Kasumi-1 (cell line): Measurements from ENCODE around the gene RIMBP2.

Experiments
- DNase-seq, 2 experiments: peaks; one replicate each; lab custom pipeline; 2025; lab: John Stamatoyannopoulos, UW

The RIMBP2 gene

GRCh38 chr12:130357241-130357640 is 358.9 kb downstream of the RIMBP2 start:
- DNase-seq = no peak

- no peak for DNase-seq
These were observed 359.9 kb downstream of the RIMBP2 start for GRCh38 chr12:130356222-130356621.

- no peak for DNase-seq
These were observed 361.7 kb downstream of the RIMBP2 start for GRCh38 chr12:130354407-130354806.

- no peak for DNase-seq
These were observed 363.0 kb downstream of the RIMBP2 start for GRCh38 chr12:130353081-130353480.

GRCh38 chr12:130351326-130351725 is 364.8 kb downstream of the RIMBP2 start:
- DNase-seq = no peak

- no peak for DNase-seq
These were observed 365.4 kb downstream of the RIMBP2 start for GRCh38 chr12:130350715-130351114.

GRCh38 chr12:130347588-130347987 is 368.5 kb downstream of the RIMBP2 start:
- DNase-seq = no peak
